NT2/D1 (cell line): ENCODE measurements around the gene CYGB.

Source experiments
- DNase-seq: peaks from one replicate; pipeline ENCODE4 v3.0.0-alpha.2; 2011; ENCODE audit warnings: low read depth, low spot score
- H3K27me3 ChIP-seq: 2 replicates; pipeline ENCODE4 v1.6.0; 2011; ENCODE audit warnings: mild to moderate bottlenecking; ENCODE audit not compliant: insufficient read length, insufficient read depth
- H3K36me3 ChIP-seq: 2 replicates; pipeline ENCODE4 v1.6.1; 2011; ENCODE audit warnings: mild to moderate bottlenecking, low read length, mixed read lengths; ENCODE audit not compliant: insufficient read depth, insufficient read length
- H3K4me1 ChIP-seq: 2 replicates; pipeline ENCODE4 v1.5.1; 2011; ENCODE audit not compliant: insufficient read depth, insufficient read length
- H3K4me3 ChIP-seq: 2 replicates; pipeline ENCODE4 v1.5.1; 2011; ENCODE audit warnings: low read depth; ENCODE audit not compliant: insufficient read length
- H3K9ac ChIP-seq: 2 replicates; pipeline ENCODE4 v1.6.0; 2011; ENCODE audit warnings: low read depth; ENCODE audit not compliant: insufficient read length
- H3K9me3 ChIP-seq: 2 replicates; pipeline ENCODE4 v1.5.1; 2011; ENCODE audit warnings: mild to moderate bottlenecking, low read length; ENCODE audit not compliant: insufficient read depth
- SUZ12 ChIP-seq: IDR thresholded peaks from 2 replicates; pipeline ENCODE4 v1.6.1; 2011; ENCODE audit not compliant: insufficient read length, insufficient read depth; ENCODE audit errors: extremely low read depth
- YY1 ChIP-seq: IDR thresholded peaks from 2 replicates; pipeline ENCODE4 v1.6.1; 2011; ENCODE audit not compliant: insufficient read length, insufficient read depth
- ZNF274 ChIP-seq: IDR thresholded peaks from 2 replicates; pipeline ENCODE4 v1.6.1; 2011; ENCODE audit warnings: mild to moderate bottlenecking, low read depth, low read length

Gene CYGB

GRCh38 chr17:76501827-76502307 lies 35.6 kb downstream of the CYGB start:
- Histone ChIP-seq H3K4me1 (peaks cover 46% of the 10 kb centered on the region), H3K9me3 (no peaks in the 10 kb centered on the region), H3K36me3 (peaks cover 12% of the 10 kb centered on the region), H3K9ac (peak overlapping the region; percentile 57), H3K27me3 (peaks cover 7% of the 10 kb centered on the region), H3K4me3 (peak overlapping the region; percentile 13)
- DNase-seq = no peak
- TF ChIP-seq ZNF274 (no peak), YY1 (no peak), SUZ12 (no peak)

- Histone ChIP-seq H3K9me3 (no peaks in the 10 kb centered on the region), H3K9ac (peak within 1 kb of the TSS; percentile 95), H3K4me1 (peaks cover 41% of the 10 kb centered on the region), H3K27me3 (peaks cover 2% of the 10 kb centered on the region), H3K36me3 (peaks cover 16% of the 10 kb centered on the region), H3K4me3 (peak within 1 kb of the TSS; percentile 91)
- TF ChIP-seq ZNF274 (no peak), YY1 (no peak), SUZ12 (no peak)
- DNase-seq = peak; percentile 42
These were observed 36.3 kb downstream of the CYGB start, which contains the start of gene RHBDF2 for GRCh38 chr17:76501018-76501826. Gene RHBDF2 (minus strand): TSS chr17:76501423. CDS start chr17:76481524, 19,899 bp downstream.

DNA sequence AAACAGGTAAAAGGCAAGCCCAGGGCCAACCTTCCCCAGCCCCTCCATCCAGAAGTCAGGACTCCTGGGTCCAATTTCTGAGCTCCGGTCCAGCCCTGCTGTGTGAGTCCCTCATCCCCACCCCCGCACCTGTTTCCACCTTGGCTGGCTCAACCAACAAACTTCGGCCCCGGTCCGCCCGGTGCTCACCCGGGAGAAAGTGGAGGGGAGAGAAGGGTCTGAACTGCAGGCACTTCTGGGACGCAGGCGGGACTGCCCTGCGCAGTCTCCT lies 36.8 kb downstream of the CYGB start:
- no peak for DNase-seq
- Histone ChIP-seq H3K4me3 (peak overlapping the region; percentile 91), H3K9ac (peak overlapping the region; percentile 95), H3K36me3 (peaks cover 21% of the 10 kb centered on the region), H3K27me3 (peaks cover 2% of the 10 kb centered on the region), H3K4me1 (peaks cover 41% of the 10 kb centered on the region), H3K9me3 (no peaks in the 10 kb centered on the region)
- TF ChIP-seq ZNF274 (no peak), YY1 (no peak), SUZ12 (no peak)

- peaks cover 26% of the 10 kb centered on the region for H3K36me3 ChIP-seq
- TF ChIP-seq YY1 = no peak
- no peak for TF ChIP-seq ZNF274
- TF ChIP-seq SUZ12 = no peak
- H3K27me3 ChIP-seq = peaks cover 2% of the 10 kb centered on the region
- H3K4me1 ChIP-seq = peaks cover 41% of the 10 kb centered on the region
- no peaks in the 10 kb centered on the region for H3K9me3 ChIP-seq
- H3K9ac ChIP-seq = peak overlapping the region; percentile 95
- DNase-seq = no peak
- peak overlapping the region; percentile 91 for H3K4me3 ChIP-seq
These were observed 37.3 kb downstream of the CYGB start for GRCh38 chr17:76500074-76500746.

- Histone ChIP-seq H3K9me3 (no peaks in the 10 kb centered on the region), H3K9ac (peak overlapping the region; percentile 95), H3K27me3 (peaks cover 2% of the 10 kb centered on the region), H3K4me1 (peaks cover 41% of the 10 kb centered on the region), H3K36me3 (peaks cover 32% of the 10 kb centered on the region), H3K4me3 (no peak overlapping the region)
- DNase-seq = no peak
- no peak for TF ChIP-seq YY1
- TF ChIP-seq ZNF274 = no peak
- no peak for TF ChIP-seq SUZ12
These were observed 38.2 kb downstream of the CYGB start for GRCh38 chr17:76499267-76499667.

DNA sequence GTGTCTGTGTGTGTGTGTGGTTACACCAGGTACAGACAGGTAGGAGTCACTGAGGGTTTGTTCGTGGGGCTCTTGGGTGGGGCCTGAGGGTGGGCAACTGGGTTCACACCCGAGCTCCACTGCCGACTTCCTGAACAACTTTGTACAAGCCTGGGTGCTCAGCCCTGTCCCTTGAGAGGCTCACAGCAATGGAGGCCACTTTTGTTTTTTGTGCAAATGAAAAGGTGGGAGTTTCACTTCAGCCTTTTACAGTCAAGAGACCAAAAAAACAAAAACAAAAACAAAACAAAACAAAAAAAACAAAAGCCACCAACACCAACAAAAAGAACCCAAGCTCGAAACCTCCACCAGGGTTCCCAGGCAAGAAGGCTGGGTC lies 38.6 kb downstream of the CYGB start:
- no peak overlapping the region for H3K4me3 ChIP-seq
- peaks cover 41% of the 10 kb centered on the region for H3K4me1 ChIP-seq

GRCh38 chr17:76497979-76498875 lies 39.3 kb downstream of the CYGB start:
- H3K36me3 ChIP-seq = peaks cover 35% of the 10 kb centered on the region
- peaks cover 47% of the 10 kb centered on the region for H3K4me1 ChIP-seq
- no peak overlapping the region for H3K4me3 ChIP-seq
- DNase-seq = no peak
- H3K9ac ChIP-seq = peak overlapping the region; percentile 71
- peaks cover 2% of the 10 kb centered on the region for H3K27me3 ChIP-seq
- TF ChIP-seq YY1 (no peak), SUZ12 (no peak), ZNF274 (no peak)
- H3K9me3 ChIP-seq = no peaks in the 10 kb centered on the region

More for the DNA sequence above, 38.6 kb downstream of the CYGB start:
- peaks cover 35% of the 10 kb centered on the region for H3K36me3 ChIP-seq
- peaks cover 2% of the 10 kb centered on the region for H3K27me3 ChIP-seq
- DNase-seq = no peak
- TF ChIP-seq SUZ12 (no peak), ZNF274 (no peak), YY1 (no peak)
- peak overlapping the region; percentile 95 for H3K9ac ChIP-seq
- H3K9me3 ChIP-seq = no peaks in the 10 kb centered on the region
